ENCODE results near the gene GPR162. TPM values are rescaled to one million over a fixed set of nuclear protein-coding genes. Genes with fewer than 3 reads are reported as not detected.
A peak's percentile ranks its signal among the peaks of the same experiment; 100 is the strongest.

GPR162 gene
- total and polyA plus RNA-seq, 10 of the 15 experiments (the other 5 are each of a cell fraction or from before 2014, with no cell fraction given) = not detected

DNA sequence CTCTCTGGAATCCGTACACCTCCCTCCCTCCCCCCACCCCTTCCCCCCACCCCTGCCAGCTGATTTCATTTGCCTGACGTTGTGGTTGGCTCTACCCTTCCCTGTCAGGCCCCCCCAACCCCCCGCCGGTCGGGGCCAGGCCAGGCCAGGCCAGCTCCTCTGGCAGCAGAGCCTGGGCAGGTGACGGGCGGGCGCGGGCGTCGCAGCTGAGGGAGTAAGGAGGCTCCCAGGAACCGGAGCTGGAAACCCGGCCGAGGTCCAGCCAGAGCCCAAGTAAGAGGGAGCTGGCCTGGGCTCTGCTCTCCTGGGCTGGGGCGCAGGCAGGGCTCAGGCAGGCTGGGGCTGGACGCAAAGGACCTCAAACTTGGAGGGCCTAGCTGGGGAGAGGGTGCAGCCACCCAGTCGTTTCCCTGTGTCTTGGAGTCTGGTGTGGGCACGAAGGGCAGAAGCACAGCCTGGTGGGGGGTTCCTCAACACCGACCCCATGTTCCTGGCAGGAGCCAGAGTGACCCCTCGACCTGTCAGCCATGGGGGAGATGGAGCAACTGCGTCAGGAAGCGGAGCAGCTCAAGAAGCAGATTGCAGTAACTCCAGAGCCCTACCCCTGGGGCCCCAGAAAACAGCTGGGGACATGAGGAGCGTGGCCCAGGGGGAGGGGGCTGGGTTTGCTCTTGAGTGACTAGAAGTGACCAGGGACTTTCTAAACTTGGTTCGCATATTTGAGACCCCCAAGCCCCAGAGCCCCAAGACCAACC, 19.3 kb downstream of the GPR162 start, which contains the start of gene GNB3:
TSS of gene GNB3 (plus strand) at position 165 of the 755 bp plus-strand sequence. CDS start at position 528, 363 bp downstream.
- peak within 1 kb of the TSS; percentile 34; the same call in 1 of the 2 replicates for H3K9ac ChIP-seq (ENCODE audit: control insufficient read depth, insufficient read depth, low read length)

More for the DNA sequence above, 19.3 kb downstream of the GPR162 start, which contains the start of gene GNB3:
- peak within 1 kb of the TSS; percentile 65 for H3K4me2 ChIP-seq (ENCODE audit: control insufficient read depth, insufficient read depth)
- H3K4me3 ChIP-seq = no peak within 1 kb of the TSS
- ChIA-PET RAD21 (ENCODE audit: unreplicated experiment) (interaction anchor here (0.9 to 2.3 kb wide), 3 partner anchors 8 to 87 kb away, joined by 3 to 12 read pairs (median 6); partner anchors contain the start of gene MLF2), SMC1A (ENCODE audit: uncharacterized antibody, unreplicated experiment) (interaction anchor here (1.0 to 5.1 kb wide), 4 partner anchors 10 to 88 kb away, joined by 3 to 22 read pairs (median 4); partner anchors contain the start of genes CDCA3, MLF2 and USP5), POLR2A (interaction anchor here (0.8 to 1.6 kb wide), 6 partner anchors 8 to 25 kb away, joined by 3 to 7 read pairs (median 4); partner anchors contain the start of gene CDCA3), CTCF (interaction anchor here (0.7 to 1.6 kb wide), 6 partner anchors 16 to 88 kb away, joined by 3 to 5 read pairs (median 3); partner anchors contain the start of genes MLF2 and SPSB2)
- no peaks in the 10 kb centered on the region for H3K79me2 ChIP-seq (ENCODE audit: control insufficient read depth, insufficient read depth, low read length)
- no peak for ATAC-seq
- no peak for DNase-seq (ENCODE audit: low read depth, low spot score)
- H3K9me3 ChIP-seq (replicated peaks; ENCODE audit: control insufficient read depth, insufficient read depth, low read length) = no peaks in the 10 kb centered on the region
- intact Hi-C loops (cut with micrococcal nuclease; ENCODE audit: unreplicated experiment) = no loop called here
- H4K20me1 ChIP-seq (ENCODE audit: control insufficient read depth, insufficient read depth) = no peaks in the 10 kb centered on the region
- no TSS peak for BruUV-seq (replicated peaks)
- H2AFZ ChIP-seq (ENCODE audit: control insufficient read depth, low read depth, low read length) = peak within 1 kb of the TSS; percentile 40
- peaks cover 10% of the 10 kb centered on the region for H3K4me1 ChIP-seq (ENCODE audit: control insufficient read depth, insufficient read depth, low read length)
- TF ChIP-seq CBX5 (IDR thresholded peaks at IDR 0.05; ENCODE audit: low read depth) = no peak
- no peak for TF ChIP-seq JUND (IDR thresholded peaks at IDR 0.05; ENCODE audit: low read depth, low read length)
- TF ChIP-seq, protein P1, sequence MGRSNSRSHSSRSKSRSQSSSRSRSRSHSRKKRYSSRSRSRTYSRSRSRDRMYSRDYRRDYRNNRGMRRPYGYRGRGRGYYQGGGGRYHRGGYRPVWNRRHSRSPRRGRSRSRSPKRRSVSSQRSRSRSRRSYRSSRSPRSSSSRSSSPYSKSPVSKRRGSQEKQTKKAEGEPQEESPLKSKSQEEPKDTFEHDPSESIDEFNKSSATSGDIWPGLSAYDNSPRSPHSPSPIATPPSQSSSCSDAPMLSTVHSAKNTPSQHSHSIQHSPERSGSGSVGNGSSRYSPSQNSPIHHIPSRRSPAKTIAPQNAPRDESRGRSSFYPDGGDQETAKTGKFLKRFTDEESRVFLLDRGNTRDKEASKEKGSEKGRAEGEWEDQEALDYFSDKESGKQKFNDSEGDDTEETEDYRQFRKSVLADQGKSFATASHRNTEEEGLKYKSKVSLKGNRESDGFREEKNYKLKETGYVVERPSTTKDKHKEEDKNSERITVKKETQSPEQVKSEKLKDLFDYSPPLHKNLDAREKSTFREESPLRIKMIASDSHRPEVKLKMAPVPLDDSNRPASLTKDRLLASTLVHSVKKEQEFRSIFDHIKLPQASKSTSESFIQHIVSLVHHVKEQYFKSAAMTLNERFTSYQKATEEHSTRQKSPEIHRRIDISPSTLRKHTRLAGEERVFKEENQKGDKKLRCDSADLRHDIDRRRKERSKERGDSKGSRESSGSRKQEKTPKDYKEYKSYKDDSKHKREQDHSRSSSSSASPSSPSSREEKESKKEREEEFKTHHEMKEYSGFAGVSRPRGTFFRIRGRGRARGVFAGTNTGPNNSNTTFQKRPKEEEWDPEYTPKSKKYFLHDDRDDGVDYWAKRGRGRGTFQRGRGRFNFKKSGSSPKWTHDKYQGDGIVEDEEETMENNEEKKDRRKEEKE (IDR thresholded peaks at IDR 0.05) = no peak
- no peak for TF ChIP-seq RBBP5 (conservative IDR thresholded peaks at IDR 0.05)
- no peak for TF ChIP-seq STAT3 (IDR thresholded peaks at IDR 0.05; ENCODE audit: low read depth, low read length)
- H3K27ac ChIP-seq (ENCODE audit: control insufficient read depth, insufficient read depth) = no peak within 1 kb of the TSS; the same call in 1 of the 2 replicates
- in situ Hi-C loops (cut with MboI) = no loop called here
- no peaks in the 10 kb centered on the region for H3K27me3 ChIP-seq (replicated peaks in 1 of 2; ENCODE audit: control insufficient read depth in 2 of 2, insufficient read depth in 2 of 2, low read length in 1 of 2)
- 60% methylated on average over 20 of the region's 24 CpGs for WGBS (ENCODE audit: insufficient coverage, insufficient replicate concordance, low lambda C conversion rate, missing lambda C conversion rate)
- no peak for FAIRE-seq
- H3K36me3 ChIP-seq (ENCODE audit: control insufficient read depth in 2 of 2, insufficient read depth in 2 of 2, low read length in 1 of 2) = no peaks in the 10 kb centered on the region; a peak in 1 of 4 replicates

Measured in GM12878 (cell line).